HCT116 (cell line): ENCODE measurements around the gene CREB1.

ENCODE experiments used
- CBX3 ChIP-seq: IDR thresholded peaks from 2 replicates; pipeline ENCODE4 v1.6.1; 2012; ENCODE audit warnings: low read depth
- CTCF ChIP-seq, 3 experiments: fragments of 200-600 bp in 1 of 3; sonication (generic) in 1 of 3; IDR thresholded peaks in 2 of 3; conservative IDR thresholded peaks in 1 of 3; 2 replicates each; pipeline ENCODE4 v1.5.1; 2012 to 2017; ENCODE audit warnings: low read depth in 2 of 3, low read length in 2 of 3, antibody characterized with exemption in 1 of 3, borderline replicate concordance in 1 of 3, control low read depth in 1 of 3, mild to moderate bottlenecking in 1 of 3, mixed read lengths in 1 of 3, mixed run types in 1 of 3, moderate library complexity in 1 of 3; ENCODE audit not compliant: insufficient read depth in 1 of 3
- REST ChIP-seq: IDR thresholded peaks from 2 replicates; pipeline ENCODE4 v1.6.1; 2012; ENCODE audit warnings: low read depth
- SP1 ChIP-seq: IDR thresholded peaks from 2 replicates; pipeline ENCODE4 v1.6.1; 2012; ENCODE audit warnings: low read depth

GRCh38 chr2:207491086-207491485, 38.7 kb upstream of the CREB1 start:
- TF ChIP-seq CTCF (IDR thresholded peaks at IDR 0.05 in 2 of 3, conservative IDR thresholded peaks at IDR 0.05 in 1 of 3; ENCODE audit: borderline replicate concordance in 1 of 3, insufficient read depth in 1 of 3, low read depth in 2 of 3, low read length in 2 of 3) = no peak
- no peak for TF ChIP-seq CBX3
- TF ChIP-seq SP1 = no peak
- TF ChIP-seq REST = no peak
